GM18520 (cell line): ENCODE results near the gene NR3C2.

Source experiments
- ATAC-seq: cut with Tn5 transposase; IDR thresholded peaks from one replicate; pipeline ENCODE4 v1.9.1; 2021; ENCODE audit not compliant: unreplicated experiment

Gene NR3C2

GRCh38 chr4:148118179-148118578 lies 324.0 kb downstream of the NR3C2 start:
- no peak for ATAC-seq

DNA sequence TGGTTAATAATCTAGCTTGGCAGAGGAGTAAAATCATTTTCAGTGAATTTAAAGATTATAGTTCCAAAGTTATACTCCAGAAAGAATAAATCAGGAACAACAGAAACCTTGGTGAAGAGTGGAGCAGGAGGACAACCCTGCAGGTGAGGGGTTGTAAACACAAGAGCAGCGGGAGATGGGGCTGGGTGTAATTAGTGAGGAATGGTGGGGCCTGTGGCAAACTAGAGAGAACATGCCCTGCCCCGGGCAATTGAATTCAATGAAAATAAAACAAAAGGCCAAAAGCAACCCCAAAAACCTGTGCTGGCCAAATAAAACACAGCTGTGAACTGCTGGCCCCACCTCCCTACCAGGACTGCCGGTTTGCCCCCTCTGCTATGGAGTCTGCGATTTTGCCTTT lies 325.2 kb downstream of the NR3C2 start:
- no peak for ATAC-seq

- no peak for ATAC-seq
Measured at GRCh38 chr4:148116264-148116663, 325.9 kb downstream of the NR3C2 start.

GRCh38 chr4:148114436-148114835 lies 327.8 kb downstream of the NR3C2 start:
- no peak for ATAC-seq

- no peak for ATAC-seq
Measured at GRCh38 chr4:148112231-148112982, 329.8 kb downstream of the NR3C2 start.

DNA sequence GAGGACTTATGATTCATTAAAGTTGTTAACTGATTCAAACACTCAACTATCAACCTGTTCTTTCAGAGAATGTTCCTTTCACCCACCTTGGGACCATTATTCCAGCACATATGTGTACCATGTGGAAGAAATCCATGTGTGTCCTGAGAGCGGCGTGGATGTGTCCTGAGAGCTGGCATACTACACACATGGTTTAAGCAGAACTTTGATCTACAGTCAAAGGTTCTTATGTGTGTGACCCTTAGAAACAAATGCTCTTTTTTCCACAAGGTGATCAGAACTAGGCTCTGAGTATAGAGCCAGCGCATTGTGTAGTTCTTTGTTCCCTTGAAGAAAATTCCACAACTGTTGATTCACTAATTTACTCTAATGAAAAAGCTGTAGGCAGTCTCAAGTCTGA lies 332.0 kb downstream of the NR3C2 start:
- no peak for ATAC-seq

DNA sequence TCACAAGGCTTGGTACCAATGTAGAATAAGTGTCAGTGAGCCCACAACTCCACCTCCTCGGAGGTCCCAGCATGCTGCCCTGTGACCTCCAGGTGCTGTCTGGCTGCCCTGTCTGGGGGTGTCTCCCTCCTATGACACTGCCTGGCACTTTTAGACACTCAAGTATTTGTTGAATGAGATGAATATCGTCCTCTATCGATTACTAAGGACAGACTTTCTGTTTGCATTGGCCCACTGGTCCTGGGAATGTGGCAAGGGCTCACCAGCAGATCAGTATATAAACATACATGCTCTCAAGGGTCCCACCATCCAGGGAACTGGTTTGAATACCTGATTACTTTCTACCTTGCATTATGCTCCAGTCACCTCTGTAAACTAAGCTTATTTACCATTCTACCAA lies 333.0 kb downstream of the NR3C2 start:
- no peak for ATAC-seq

GRCh38 chr4:148108766-148109165 lies 333.4 kb downstream of the NR3C2 start:
- ATAC-seq = no peak

- no peak for ATAC-seq
Measured at GRCh38 chr4:148103597-148104355, 338.4 kb downstream of the NR3C2 start.

GRCh38 chr4:148101790-148102189 lies 340.4 kb downstream of the NR3C2 start:
- no peak for ATAC-seq

GRCh38 chr4:148101235-148101634 lies 341.0 kb downstream of the NR3C2 start:
- ATAC-seq = no peak

DNA sequence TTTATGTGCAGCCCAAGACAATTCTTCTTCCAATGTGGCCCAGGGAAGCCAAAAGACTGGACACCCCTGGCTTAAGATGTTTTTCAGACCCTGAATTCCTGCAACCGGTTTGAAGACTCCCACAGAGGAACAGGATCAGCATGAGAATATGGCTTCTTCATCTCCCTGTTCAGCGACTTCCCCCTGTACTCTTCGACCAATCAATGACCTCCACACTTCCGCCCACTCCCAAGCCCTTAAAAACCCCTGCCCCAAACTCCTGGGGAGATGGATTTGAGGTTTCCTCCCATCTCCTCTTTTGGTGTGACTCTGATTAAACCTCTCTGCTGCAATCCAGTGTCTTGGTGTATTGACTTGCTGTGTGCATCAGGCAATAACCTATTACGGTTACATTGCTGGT lies 344.4 kb downstream of the NR3C2 start:
- no peak for ATAC-seq

- no peak for ATAC-seq
Measured at GRCh38 chr4:148095346-148095923, 346.8 kb downstream of the NR3C2 start.

DNA sequence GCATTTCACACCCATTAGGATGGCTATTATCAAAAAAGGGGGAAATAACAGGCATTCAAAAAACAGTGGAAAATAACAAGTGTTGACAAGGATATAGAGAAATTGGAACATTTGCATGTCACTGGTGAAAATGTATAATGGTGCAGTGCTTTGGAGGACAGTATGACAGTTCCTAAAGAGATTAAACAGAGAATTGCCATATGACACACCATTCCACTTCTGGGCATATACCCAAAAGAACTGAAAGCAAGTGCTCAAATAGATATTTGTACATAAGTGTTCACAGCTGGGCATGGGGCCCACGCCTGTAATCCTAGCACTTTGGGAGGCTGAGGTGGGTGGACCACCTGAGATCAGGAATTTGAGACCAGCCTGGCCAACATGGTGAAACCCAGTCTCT lies 348.1 kb downstream of the NR3C2 start:
- no peak for ATAC-seq

GRCh38 chr4:148093065-148093464 lies 349.1 kb downstream of the NR3C2 start:
- no peak for ATAC-seq

- ATAC-seq = no peak
Measured at GRCh38 chr4:148092316-148093014, 349.7 kb downstream of the NR3C2 start.

DNA sequence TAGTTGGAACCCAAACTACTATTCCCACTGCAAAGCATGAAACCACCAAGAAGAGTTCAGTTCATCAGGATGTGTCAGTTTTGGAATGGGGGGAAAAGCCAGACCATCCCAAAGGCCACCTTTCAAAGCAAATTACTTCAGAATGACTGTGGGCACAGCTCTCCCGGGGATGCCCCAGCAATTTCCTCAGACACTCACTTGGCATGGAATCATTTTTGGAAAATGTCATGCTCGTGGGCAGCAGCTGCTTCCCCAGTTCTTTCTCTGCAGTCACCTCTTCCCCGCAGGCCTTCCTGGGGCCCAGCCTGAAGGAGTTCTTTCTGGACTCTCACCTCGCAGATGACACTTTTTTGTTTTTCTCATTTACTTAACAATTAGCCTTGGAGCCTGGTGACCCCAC lies 350.3 kb downstream of the NR3C2 start:
- ATAC-seq = no peak

- no peak for ATAC-seq
Measured at GRCh38 chr4:148090503-148091476, 351.4 kb downstream of the NR3C2 start.

DNA sequence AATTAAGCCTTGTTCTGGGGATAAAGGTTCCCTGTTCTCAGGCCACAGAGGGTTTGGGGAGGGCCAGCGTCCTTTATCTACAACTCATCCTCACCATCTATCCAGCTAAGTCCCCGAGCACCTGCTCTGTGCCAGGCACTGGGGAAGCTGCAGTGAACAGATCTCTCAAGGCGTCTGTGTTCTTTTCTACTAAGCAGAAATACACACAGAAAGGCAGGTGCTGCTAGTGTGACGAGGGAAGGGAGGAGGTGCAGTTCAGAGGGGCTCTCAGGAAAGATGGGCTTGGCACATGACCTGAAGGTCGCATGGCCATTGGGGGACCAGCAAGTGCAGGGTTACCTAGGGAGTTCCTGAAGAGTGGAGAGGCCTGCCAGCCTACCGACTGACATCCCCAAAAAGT lies 352.2 kb downstream of the NR3C2 start:
- ATAC-seq = no peak

- ATAC-seq = no peak
Measured at GRCh38 chr4:148089624-148090023, 352.6 kb downstream of the NR3C2 start.
